Gastroesophageal sphincter (tissue), 4 donors: Measurements from ENCODE around the gene ISCA2. TPM values are rescaled to one million over a fixed set of nuclear protein-coding genes. Genes with fewer than 3 reads are reported as not detected.

Source experiments
- ATAC-seq: fragments of 150-250 bp; one replicate; pipeline ENCODE4 v1.9.1; 2016; ENCODE audit warnings: mild to moderate bottlenecking, moderate library complexity
- H3K27ac ChIP-seq, 4 donors: fragments of 200-600 bp; sonication (generic) in 3 of 4; 1 replicate in 3 of 4; 2 replicates in 1 of 4; pipeline ENCODE4 v1.5.1; 2016 to 2019
- H3K27me3 ChIP-seq: fragments of 200-600 bp; sonication (generic); one replicate; pipeline ENCODE4 v1.5.1; 2019
- H3K36me3 ChIP-seq, 2 donors: fragments of 200-600 bp; sonication (generic); one replicate each; pipeline ENCODE4 v1.5.1; 2019; ENCODE audit warnings: control low read depth in 1 of 2
- H3K4me1 ChIP-seq, 3 donors: fragments of 200-600 bp; sonication (generic); 1 replicate in 2 of 3; 2 replicates in 1 of 3; pipeline ENCODE4 v1.5.1; 2016 to 2019; ENCODE audit warnings: control low read depth in 2 of 3
- H3K4me3 ChIP-seq, 2 donors: fragments of 200-600 bp; sonication (generic); one replicate each; pipeline ENCODE4 v1.5.1; 2019; ENCODE audit warnings: mild to moderate bottlenecking in 1 of 2, moderate library complexity in 1 of 2
- H3K9me3 ChIP-seq, 3 donors: fragments of 200-600 bp; sonication (generic); one replicate each; pipeline ENCODE4 v1.5.1; 2017 to 2019; ENCODE audit warnings: control low read depth in 2 of 3
- CTCF ChIP-seq, 4 experiments: fragments of 200-600 bp in 2 of 4; fragments of 450-650 bp in 2 of 4; sonication (generic) in 1 of 4; IDR thresholded peaks; one replicate each; pipeline ENCODE4 v1.5.1; 2017 to 2019; ENCODE audit warnings: antibody characterized with exemption in 4 of 4, mild to moderate bottlenecking in 2 of 4, moderate library complexity in 2 of 4
- EP300 ChIP-seq: sonication (generic); formaldehyde crosslinking; IDR thresholded peaks from one replicate; pipeline ENCODE4 v1.6.1; 2017; ENCODE audit warnings: antibody characterized with exemption, mild to moderate bottlenecking
- POLR2A ChIP-seq, 2 donors: fragments of 450-650 bp; IDR thresholded peaks; one replicate each; pipeline ENCODE4 v1.6.1; 2017; ENCODE audit warnings: antibody characterized with exemption in 2 of 2, mild to moderate bottlenecking in 2 of 2, moderate library complexity in 1 of 2
- POLR2AphosphoS5 ChIP-seq: sonication (generic); formaldehyde crosslinking; IDR thresholded peaks from one replicate; pipeline ENCODE4 v1.6.1; 2017; ENCODE audit warnings: antibody characterized with exemption
- WGBS, 2 donors: methylation state at CpG; one replicate each; pipeline ENCODE4 v1.1.5; 2018; ENCODE audit warnings: low coverage in 1 of 2; 5-methylcytosine and 5-hydroxymethylcytosine counted together
- total RNA-seq, 4 donors: library from RNA; depleted of rRNA; stranded (reverse); fragments of >200 nt; gene quantifications; one replicate each; pipeline ENCODE4 v1.1.0, GENCODE V29; 2016

The ISCA2 gene
- total RNA-seq, 4 donors from 2014 or later = 10.6 to 16.3 (median 10.9) TPM

GRCh38 chr14:74459289-74459946 lies 34.1 kb upstream of the ISCA2 start:
- WGBS, 2 donors = 68 to 90% methylated on average over 2 to 4 of the region's 10 CpGs
- no peak overlapping the region for H3K4me3 ChIP-seq
- no peaks in the 10 kb centered on the region for H3K4me1 ChIP-seq
- no peak for ATAC-seq
- TF ChIP-seq POLR2A (IDR thresholded peaks at IDR 0.05) (no peak), CTCF (IDR thresholded peaks at IDR 0.05) (peak in 2 of 4 experiments; percentile 34 to 48), EP300 (no peak), POLR2AphosphoS5 (no peak)
- H3K27me3 ChIP-seq = no peaks in the 10 kb centered on the region
- no peak overlapping the region for H3K27ac ChIP-seq
- no peaks in the 10 kb centered on the region for H3K9me3 ChIP-seq
- no peaks in the 10 kb centered on the region for H3K36me3 ChIP-seq

GRCh38 chr14:74459976-74460375 lies 33.6 kb upstream of the ISCA2 start:
- 82 to 90% methylated on average over 4 to 6 of the region's 6 CpGs for WGBS, 2 donors
- Histone ChIP-seq H3K4me1 (no peaks in the 10 kb centered on the region), H3K27ac (no peak overlapping the region), H3K27me3 (no peaks in the 10 kb centered on the region), H3K9me3 (no peaks in the 10 kb centered on the region), H3K4me3 (no peak overlapping the region), H3K36me3 (no peaks in the 10 kb centered on the region)
- ATAC-seq = no peak
- no peak for TF ChIP-seq CTCF (IDR thresholded peaks at IDR 0.05)
- TF ChIP-seq POLR2AphosphoS5 = no peak
- TF ChIP-seq EP300 = no peak
- no peak for TF ChIP-seq POLR2A (IDR thresholded peaks at IDR 0.05)

GRCh38 chr14:74462993-74463392 lies 30.6 kb upstream of the ISCA2 start:
- no peak for TF ChIP-seq POLR2AphosphoS5
- TF ChIP-seq CTCF (IDR thresholded peaks at IDR 0.05) = no peak
- no peak for TF ChIP-seq EP300
- no peak for TF ChIP-seq POLR2A (IDR thresholded peaks at IDR 0.05)
- H3K9me3 ChIP-seq = no peaks in the 10 kb centered on the region
- 95 to 100% methylated on average over 3 of the region's 3 CpGs for WGBS, 2 donors
- no peak overlapping the region for H3K4me3 ChIP-seq
- no peaks in the 10 kb centered on the region for H3K4me1 ChIP-seq
- H3K27me3 ChIP-seq = no peaks in the 10 kb centered on the region
- ATAC-seq = no peak
- H3K27ac ChIP-seq = no peak overlapping the region
- H3K36me3 ChIP-seq = no peaks in the 10 kb centered on the region

GRCh38 chr14:74463697-74464096 lies 29.9 kb upstream of the ISCA2 start:
- no peak for TF ChIP-seq POLR2AphosphoS5
- Histone ChIP-seq H3K4me3 (no peak overlapping the region), H3K27me3 (no peaks in the 10 kb centered on the region), H3K9me3 (no peaks in the 10 kb centered on the region), H3K36me3 (no peaks in the 10 kb centered on the region), H3K4me1 (peaks cover 0 to 1% (median 0%) of the 10 kb centered on the region in 3 donors), H3K27ac (no peak overlapping the region)
- 86 to 89% methylated on average over 1 to 5 of the region's 5 CpGs for WGBS, 2 donors
- ATAC-seq = no peak

- TF ChIP-seq CTCF (IDR thresholded peaks at IDR 0.05) = no peak
- no peak for TF ChIP-seq POLR2A (IDR thresholded peaks at IDR 0.05)
- no peak for TF ChIP-seq EP300
- TF ChIP-seq POLR2AphosphoS5 = no peak
- WGBS, 2 donors = no CpG with 5 or more reads among the region's 3 CpGs
- H3K4me3 ChIP-seq = no peak overlapping the region
Measured at GRCh38 chr14:74464785-74465184, 28.8 kb upstream of the ISCA2 start.

More at GRCh38 chr14:74464785-74465184, 28.8 kb upstream of the ISCA2 start:
- ATAC-seq = no peak
- Histone ChIP-seq H3K27me3 (no peaks in the 10 kb centered on the region), H3K4me1 (peaks cover 0 to 5% (median 0%) of the 10 kb centered on the region in 3 donors), H3K27ac (no peak overlapping the region), H3K36me3 (peaks cover 0 to 8% of the 10 kb centered on the region in 2 donors), H3K9me3 (no peaks in the 10 kb centered on the region)
